K562 (cell line): ENCODE results near the gene CLTRN. TPM values are rescaled to one million over a fixed set of nuclear protein-coding genes. Genes with fewer than 3 reads are reported as not detected.
A peak's percentile ranks its signal among the peaks of the same experiment; 100 is the strongest.

Experiments
- CAMTA2 ChIP-seq: fragments of 250-450 bp; sonication (Bioruptor Pico); conservative IDR thresholded peaks from 2 replicates; pipeline ENCODE4 v1.5.1; 2022
- CHD2 ChIP-seq: IDR thresholded peaks from 2 replicates; pipeline ENCODE4 v1.6.1; 2011; ENCODE audit warnings: low read depth, low read length
- DACH1 ChIP-seq: fragments of 450-650 bp; IDR thresholded peaks from 2 replicates; pipeline ENCODE4 v1.6.1; 2018; ENCODE audit not compliant: partially characterized antibody
- DNMT1 ChIP-seq: fragments of 450-650 bp; IDR thresholded peaks from 2 replicates; pipeline ENCODE4 v1.6.1; 2016; ENCODE audit warnings: antibody characterized with exemption, mild to moderate bottlenecking
- DPF2 ChIP-seq: fragments of 450-650 bp; IDR thresholded peaks from 2 replicates; pipeline ENCODE4 v1.6.1; 2016
- HDAC1 ChIP-seq, 2 experiments: fragments of 450-650 bp; IDR thresholded peaks; 2 replicates each; pipeline ENCODE4 v1.6.1; 2016 to 2017; ENCODE audit warnings: inconsistent platforms in 1 of 2, mild to moderate bottlenecking in 1 of 2, moderate library complexity in 1 of 2
- HSF4 ChIP-seq: fragments of 250-450 bp; sonication (Bioruptor Pico); IDR thresholded peaks from 2 replicates; pipeline ENCODE4 v2.1.2; 2022; ENCODE audit warnings: mild to moderate bottlenecking, moderate library complexity, borderline replicate concordance
- POLR2H ChIP-seq: IDR thresholded peaks from 2 replicates; pipeline ENCODE4 v1.6.1; 2016; ENCODE audit warnings: missing genetic modification characterization, low read depth, mild to moderate bottlenecking, control low read depth, missing compliant biosample characterization, moderate library complexity
- PRMT5 ChIP-seq: sonication (generic); formaldehyde crosslinking; IDR thresholded peaks from 2 replicates; pipeline ENCODE4 v1.5.0; 2020; ENCODE audit warnings: missing genetic modification reagents
- SP2 ChIP-seq: IDR thresholded peaks from 2 replicates; pipeline ENCODE4 v1.6.1; 2011; ENCODE audit warnings: mild to moderate bottlenecking, low read depth, low read length, moderate library complexity; ENCODE audit not compliant: poor library complexity, severe bottlenecking; ENCODE audit errors: extremely low read depth
- TCF7 ChIP-seq: sonication (generic); IDR thresholded peaks from 2 replicates; pipeline ENCODE4 v1.6.1; 2016; ENCODE audit warnings: antibody characterized with exemption, borderline replicate concordance
- TEAD1 ChIP-seq, 2 experiments: fragments of 450-650 bp in 1 of 2; sonication (generic) in 1 of 2; formaldehyde crosslinking; IDR thresholded peaks; 2 replicates each; pipeline versions ENCODE4 v1.4.0 to v1.8.0; 2020 to 2022; ENCODE audit warnings: mild to moderate bottlenecking in 2 of 2, missing genetic modification reagents in 1 of 2
- ZNF232 ChIP-seq: sonication (generic); formaldehyde crosslinking; IDR thresholded peaks from 2 replicates; pipeline ENCODE4 v1.8.0; 2022; ENCODE audit warnings: mild to moderate bottlenecking, missing genetic modification reagents
- ZNF239 ChIP-seq: fragments of 250-450 bp; sonication (Bioruptor Pico); IDR thresholded peaks from 2 replicates; pipeline ENCODE4 v1.4.0; 2020; ENCODE audit warnings: mild to moderate bottlenecking
- polyA plus RNA-seq, 8 experiments: library from polyadenylated mRNA; depleted of rRNA in 4 of 8; stranded (reverse) in 5 of 8; unstranded in 3 of 8; fragments of >200 nt; fragmentation: Nextera tagmentation in 2 of 8; fragmentation: Illumina TruSeq in 1 of 8; extraction: Ambion mirVana in 2 of 8; extraction: Trizol in 1 of 8; gene quantifications; 2 replicates each; pipeline versions ENCODE4 v1.2.1 to v1.2.3, GENCODE V29; 2011 to 2014; ENCODE audit warnings: inconsistent platforms in 1 of 8, missing spikeins in 1 of 8
- total RNA-seq, 7 experiments: library from RNA; depleted of rRNA in 6 of 7; stranded (reverse); fragments of >200 nt in 6 of 7; fragmentation: Illumina TruSeq in 2 of 7; extraction: Trizol in 2 of 7; gene quantifications; 2 replicates each; pipeline versions ENCODE4 v1.2.1 to v1.2.3, GENCODE V29; 2011 to 2021; ENCODE audit warnings: low replicate concordance in 1 of 7
- TF ChIP-seq, protein P1 (sequence below): fragments of 250-450 bp; sonication (Bioruptor Pico); IDR thresholded peaks from 2 replicates; pipeline ENCODE4 v1.4.0; 2020; ENCODE audit warnings: mild to moderate bottlenecking, moderate library complexity
- TF ChIP-seq, protein P2 (sequence below): fragments of 250-450 bp; sonication (Bioruptor Pico); IDR thresholded peaks from 2 replicates; pipeline ENCODE4 v1.5.0; 2021; ENCODE audit warnings: mild to moderate bottlenecking, moderate library complexity
- TF ChIP-seq, protein P3 (sequence below): fragments of 250-450 bp; sonication (Bioruptor Pico); IDR thresholded peaks from 2 replicates; pipeline ENCODE4 v1.8.0; 2022; ENCODE audit warnings: inconsistent platforms, mild to moderate bottlenecking, moderate library complexity, borderline replicate concordance
- TF ChIP-seq, protein P4 (sequence below): fragments of 250-450 bp; sonication (Bioruptor Pico); IDR thresholded peaks from 2 replicates; pipeline ENCODE4 v1.9.0; 2021; ENCODE audit warnings: mild to moderate bottlenecking, inconsistent platforms

Gene CLTRN
- total and polyA plus RNA-seq, 9 of the 15 experiments (the other 6 are each of a cell fraction or from before 2014, with no cell fraction given) = 0.11 to 0.36 (median 0.18) TPM; not detected in 2

DNA sequence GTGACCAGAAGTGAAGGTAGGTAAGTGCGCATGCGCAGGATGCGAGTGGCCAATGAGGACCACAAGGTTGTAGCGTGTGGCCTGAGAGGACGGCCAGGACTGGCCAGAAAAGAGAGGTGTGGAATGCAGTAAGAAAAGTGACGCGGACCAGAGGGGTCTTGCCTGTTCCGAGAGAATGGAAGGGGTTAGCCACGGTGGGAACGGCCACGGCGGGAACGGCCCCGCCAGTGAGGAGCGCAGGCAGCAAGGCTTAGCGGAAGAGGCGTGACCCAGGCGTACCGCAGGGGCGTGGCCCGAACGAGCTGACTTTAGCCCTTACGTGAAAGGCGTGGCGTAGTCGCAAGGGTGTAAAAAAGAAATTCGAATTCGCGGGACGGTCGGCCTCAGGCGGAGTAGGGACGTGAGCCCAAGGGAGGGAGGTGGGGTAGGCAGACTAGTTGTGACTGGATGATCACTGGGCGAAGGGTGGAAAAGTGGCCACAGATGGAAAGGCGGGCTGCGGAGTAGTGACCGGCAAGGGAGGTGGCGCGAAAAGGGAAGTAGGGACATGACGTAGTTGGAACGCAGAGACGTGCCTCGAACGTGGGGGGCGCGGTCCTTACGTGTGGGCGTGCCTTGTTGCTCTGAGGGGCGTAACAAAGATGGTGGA, 10.4 kb upstream of the CLTRN start (continued):
- TF ChIP-seq POLR2H = peak; percentile 81
- peak in 1 of 2 experiments; percentile 89; a peak in 2 of 4 replicates for TF ChIP-seq HDAC1 (IDR thresholded peaks at IDR 0.05)
- no peak for TF ChIP-seq PRMT5 (CRISPR knock-in tag)
- peak; percentile 53; the same call in 1 of the 2 replicates for TF ChIP-seq DPF2
- TF ChIP-seq, protein P1, sequence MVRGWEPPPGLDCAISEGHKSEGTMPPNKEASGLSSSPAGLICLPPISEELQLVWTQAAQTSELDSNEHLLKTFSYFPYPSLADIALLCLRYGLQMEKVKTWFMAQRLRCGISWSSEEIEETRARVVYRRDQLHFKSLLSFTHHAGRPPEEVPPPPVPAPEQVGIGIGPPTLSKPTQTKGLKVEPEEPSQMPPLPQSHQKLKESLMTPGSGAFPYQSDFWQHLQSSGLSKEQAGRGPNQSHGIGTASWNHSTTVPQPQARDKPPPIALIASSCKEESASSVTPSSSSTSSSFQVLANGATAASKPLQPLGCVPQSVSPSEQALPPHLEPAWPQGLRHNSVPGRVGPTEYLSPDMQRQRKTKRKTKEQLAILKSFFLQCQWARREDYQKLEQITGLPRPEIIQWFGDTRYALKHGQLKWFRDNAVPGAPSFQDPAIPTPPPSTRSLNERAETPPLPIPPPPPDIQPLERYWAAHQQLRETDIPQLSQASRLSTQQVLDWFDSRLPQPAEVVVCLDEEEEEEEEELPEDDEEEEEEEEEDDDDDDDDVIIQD (CRISPR knock-in tag) = no peak
- TF ChIP-seq ZNF232 = no peak
- no peak for TF ChIP-seq TCF7
- TF ChIP-seq, protein P2, sequence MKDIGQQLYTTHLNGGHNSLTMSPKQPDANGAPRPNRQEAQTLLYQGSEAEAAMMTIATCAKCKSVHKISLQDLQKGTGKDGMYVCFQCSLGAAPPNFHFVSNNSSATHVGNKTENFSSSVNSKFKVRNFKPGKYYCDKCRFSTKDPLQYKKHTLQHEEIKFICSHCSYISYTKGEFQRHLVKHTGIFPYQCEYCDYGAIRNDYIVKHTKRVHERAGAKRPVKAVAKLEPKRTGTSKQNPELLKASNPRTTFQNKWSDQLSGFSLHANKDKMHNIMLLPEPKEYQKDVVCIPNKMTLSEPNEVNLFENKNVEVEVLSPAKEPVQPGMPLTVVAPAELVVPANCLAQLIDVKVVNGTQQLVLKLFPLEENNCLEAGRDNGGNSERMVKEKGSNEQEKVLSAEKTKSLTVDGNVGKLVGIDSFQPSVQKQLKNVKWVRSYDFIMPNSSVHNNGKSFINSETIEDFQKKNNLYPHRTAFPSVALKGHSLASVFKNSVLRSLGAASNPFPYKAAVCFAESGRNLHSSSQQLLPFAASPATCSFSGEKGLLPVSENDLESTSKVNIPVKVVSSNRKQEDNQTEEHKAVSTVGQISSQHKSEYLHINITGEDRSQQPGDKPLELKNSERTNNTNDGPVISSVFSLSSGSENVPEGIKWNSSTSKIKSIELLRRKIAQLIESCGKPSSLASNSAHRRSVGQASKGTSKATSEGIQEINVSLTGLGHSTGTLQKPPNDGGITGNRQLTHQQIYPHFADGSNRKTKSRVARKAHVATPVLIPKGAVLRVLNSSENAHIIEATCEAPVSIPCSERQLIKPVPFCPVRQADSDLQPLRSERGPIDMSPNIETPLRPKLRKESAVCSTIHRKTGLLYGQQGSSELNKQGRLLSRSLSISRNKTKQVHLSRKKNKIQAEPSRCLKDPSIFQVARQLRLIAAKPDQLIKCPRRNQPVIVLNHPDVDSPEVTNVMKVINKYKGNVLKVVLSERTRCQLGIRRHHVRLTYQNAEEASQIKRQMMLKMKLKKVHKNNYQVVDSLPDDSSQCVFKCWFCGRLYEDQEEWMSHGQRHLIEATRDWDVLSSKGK (CRISPR knock-in tag) = no peak
- TF ChIP-seq CHD2 = no peak
- no peak for TF ChIP-seq HSF4
- TF ChIP-seq, protein P3, sequence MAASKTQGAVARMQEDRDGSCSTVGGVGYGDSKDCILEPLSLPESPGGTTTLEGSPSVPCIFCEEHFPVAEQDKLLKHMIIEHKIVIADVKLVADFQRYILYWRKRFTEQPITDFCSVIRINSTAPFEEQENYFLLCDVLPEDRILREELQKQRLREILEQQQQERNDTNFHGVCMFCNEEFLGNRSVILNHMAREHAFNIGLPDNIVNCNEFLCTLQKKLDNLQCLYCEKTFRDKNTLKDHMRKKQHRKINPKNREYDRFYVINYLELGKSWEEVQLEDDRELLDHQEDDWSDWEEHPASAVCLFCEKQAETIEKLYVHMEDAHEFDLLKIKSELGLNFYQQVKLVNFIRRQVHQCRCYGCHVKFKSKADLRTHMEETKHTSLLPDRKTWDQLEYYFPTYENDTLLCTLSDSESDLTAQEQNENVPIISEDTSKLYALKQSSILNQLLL (CRISPR knock-in tag) = no peak
- TF ChIP-seq DACH1 = no peak
- no peak for TF ChIP-seq SP2
- no peak for TF ChIP-seq ZNF239 (CRISPR knock-in tag)
- TF ChIP-seq, protein P4, sequence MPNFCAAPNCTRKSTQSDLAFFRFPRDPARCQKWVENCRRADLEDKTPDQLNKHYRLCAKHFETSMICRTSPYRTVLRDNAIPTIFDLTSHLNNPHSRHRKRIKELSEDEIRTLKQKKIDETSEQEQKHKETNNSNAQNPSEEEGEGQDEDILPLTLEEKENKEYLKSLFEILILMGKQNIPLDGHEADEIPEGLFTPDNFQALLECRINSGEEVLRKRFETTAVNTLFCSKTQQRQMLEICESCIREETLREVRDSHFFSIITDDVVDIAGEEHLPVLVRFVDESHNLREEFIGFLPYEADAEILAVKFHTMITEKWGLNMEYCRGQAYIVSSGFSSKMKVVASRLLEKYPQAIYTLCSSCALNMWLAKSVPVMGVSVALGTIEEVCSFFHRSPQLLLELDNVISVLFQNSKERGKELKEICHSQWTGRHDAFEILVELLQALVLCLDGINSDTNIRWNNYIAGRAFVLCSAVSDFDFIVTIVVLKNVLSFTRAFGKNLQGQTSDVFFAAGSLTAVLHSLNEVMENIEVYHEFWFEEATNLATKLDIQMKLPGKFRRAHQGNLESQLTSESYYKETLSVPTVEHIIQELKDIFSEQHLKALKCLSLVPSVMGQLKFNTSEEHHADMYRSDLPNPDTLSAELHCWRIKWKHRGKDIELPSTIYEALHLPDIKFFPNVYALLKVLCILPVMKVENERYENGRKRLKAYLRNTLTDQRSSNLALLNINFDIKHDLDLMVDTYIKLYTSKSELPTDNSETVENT = no peak
- TF ChIP-seq DNMT1 = no peak
- TF ChIP-seq CAMTA2 = no peak
- TF ChIP-seq TEAD1 (CRISPR knock-in tag; IDR thresholded peaks at IDR 0.05) = peak in 1 of 2 experiments; percentile 75; a peak in 1 of 4 replicates
